Stimulated activated CD8-positive, alpha-beta memory T cell treated with anti-CD3 and anti-CD28 coated beads, Interleukin-15, amount 100 ng/mL, for 4 hours (primary cell): ENCODE data around the gene USP3.
A peak's percentile ranks its signal among the peaks of the same experiment; 100 is the strongest.
"Not testable (repeated sequence)": the region's sequence is repeated elsewhere in the genome, so short reads cannot be mapped to it uniquely, and the experiment has no call there.

ENCODE experiments used
- DNase-seq, 2 donors: peaks; one replicate each; pipeline ENCODE4 v3.0.0-alpha.2; 2020; ENCODE audit warnings: low read depth in 2 of 2

Gene USP3

GRCh38 chr15:63476229-63476632 lies 28.2 kb upstream of the USP3 start:
- DNase-seq = no peak

DNA sequence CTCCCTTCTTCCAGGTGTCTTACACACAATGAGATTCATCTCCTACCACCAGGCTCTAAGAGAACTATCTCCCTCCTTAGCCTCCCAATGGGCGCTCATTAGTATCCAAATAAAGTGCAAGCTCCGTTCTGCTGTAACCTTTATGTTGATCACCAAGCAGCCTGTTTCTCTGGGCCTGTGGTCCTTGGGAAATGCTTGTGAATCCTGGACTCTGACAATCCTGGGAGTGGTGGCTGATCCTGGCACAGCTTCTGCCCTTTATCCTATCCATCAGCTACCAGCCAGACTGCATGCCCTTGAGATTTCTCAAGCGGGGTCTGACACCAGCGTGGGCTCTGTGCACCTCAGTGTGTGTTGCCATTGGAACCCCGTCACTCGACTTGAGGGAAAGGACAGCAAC lies 26.1 kb upstream of the USP3 start:
- DNase-seq = no peak

- no peak for DNase-seq
Measured at GRCh38 chr15:63480441-63480821, 24.0 kb upstream of the USP3 start.

GRCh38 chr15:63481105-63481810 lies 23.1 kb upstream of the USP3 start:
- DNase-seq = no peak

DNA sequence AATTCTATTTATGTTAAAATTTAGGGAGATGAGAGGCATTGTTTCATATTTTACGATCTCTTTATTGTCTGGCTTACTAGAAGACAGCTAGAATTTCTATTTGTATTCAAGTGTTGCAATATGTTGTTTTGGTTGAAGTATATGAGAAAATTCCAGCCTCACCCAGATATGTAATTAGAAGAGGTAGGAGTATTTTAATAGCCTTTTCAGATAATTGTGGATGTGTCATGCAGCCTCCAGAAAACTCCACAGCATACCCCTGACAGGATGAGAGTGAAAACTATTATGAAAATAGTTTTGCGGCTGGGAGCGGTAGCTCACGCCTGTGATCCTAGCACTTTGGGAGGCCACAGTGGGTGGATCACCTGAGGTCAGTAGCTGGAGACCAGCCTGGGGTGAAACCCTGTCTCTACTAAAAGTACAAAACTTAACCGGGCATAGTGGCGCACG lies 21.5 kb upstream of the USP3 start:
- no peak for DNase-seq

DNA sequence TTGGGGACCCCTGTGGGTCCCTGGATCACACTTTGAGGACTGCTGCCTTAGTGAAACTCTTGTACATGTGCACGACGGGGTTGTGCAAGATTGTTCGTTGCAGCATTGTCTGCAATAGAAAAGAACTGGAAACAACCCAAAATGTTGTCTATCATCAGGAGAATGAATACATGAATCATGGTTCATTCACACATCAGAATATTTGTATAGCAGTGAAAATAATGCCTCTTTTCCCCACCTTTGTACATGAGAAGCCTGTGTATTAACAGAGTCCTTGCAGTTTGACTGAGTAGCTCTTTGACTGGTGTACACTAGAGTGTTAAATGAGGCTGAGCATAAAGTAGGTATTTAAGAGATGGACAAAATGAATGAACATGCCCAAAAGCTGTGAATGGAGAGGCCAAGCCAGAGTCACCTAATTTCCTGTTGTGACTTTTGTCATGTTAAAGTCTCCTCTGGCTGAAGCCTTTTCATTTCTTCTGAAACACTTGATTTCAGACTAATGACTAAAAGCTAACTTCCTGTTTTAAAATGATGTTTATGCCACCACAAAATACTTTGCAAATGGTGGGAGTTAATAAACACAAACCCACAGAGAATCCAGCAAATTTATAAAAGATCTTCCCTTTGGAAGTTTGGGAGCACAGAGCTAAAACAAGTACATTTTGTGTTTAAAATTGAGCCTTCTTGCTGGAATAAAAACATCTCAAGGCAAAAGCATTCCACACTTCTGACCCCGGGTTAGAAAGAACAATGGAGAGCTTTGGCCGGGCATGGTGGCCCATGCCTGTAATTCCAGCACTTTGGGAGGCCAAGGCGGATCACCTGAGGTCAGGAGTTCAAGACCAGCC lies 20.6 kb upstream of the USP3 start:
- no peak for DNase-seq

DNA sequence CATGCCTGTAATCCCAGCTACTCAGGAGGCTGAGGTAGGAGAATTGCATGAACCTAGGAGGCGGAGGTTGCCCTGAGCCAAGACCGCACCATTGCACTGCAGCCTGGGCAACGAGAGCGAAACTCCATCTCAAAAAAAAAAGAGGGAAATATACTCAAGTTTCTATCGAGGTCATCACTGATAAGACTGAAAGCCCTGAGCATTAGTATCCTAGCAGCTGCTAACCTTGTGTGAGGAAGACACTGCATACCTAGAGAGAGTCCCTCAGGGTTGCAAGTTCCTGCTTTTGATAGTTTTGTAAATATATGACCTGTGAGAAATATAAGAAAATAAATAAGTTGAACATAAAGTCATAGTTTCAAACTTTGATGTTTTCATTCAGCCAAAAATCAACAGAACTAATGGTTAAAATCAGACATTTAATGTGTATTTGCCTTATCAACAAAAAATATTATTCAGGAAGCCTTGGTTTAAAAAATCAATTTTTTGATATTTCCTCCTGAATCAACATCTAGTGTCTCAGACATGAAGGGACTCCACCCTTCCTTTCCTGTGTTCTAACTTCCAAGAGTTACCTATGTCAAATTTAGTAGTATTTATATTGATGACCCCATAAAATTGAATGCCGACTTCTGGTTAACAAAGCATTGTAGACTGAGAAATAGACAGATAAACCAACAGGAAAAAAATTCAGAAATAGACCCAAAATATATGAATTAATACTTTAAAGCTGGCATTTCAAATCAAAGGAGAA lies 19.8 kb upstream of the USP3 start:
- no peak for DNase-seq

- DNase-seq = peak; percentile 69 to 78
Measured at GRCh38 chr15:63487076-63487757, 17.2 kb upstream of the USP3 start.

DNA sequence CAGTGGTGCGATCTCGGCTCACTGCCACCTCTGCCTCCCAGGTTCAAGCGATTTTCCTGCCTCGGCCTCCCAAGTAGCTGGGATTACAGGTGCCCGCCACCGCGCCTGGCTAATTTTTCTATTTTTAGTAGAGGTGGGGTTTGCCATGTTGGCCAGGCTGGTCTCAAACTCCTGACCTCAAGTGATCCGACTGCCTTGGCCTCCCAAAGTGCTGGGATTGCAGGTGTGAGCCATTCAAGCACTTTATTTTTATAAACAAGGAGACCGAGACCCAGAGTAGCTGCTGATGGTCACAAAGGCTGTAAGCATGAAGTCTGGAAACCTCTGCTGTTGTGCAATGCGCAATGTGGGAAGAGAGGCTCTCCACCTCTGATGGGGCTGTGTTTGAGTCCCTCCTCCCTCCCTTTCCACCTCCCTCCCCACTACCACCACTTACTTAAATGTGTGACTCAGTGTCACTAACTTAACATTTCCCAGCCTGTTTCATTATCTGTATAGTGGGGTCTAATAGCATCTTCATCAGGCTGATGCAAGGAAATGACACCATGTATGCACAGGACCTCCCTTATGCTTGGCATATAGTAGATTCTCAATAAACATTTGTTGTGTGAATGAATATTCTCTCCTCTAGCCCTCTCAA lies 16.5 kb upstream of the USP3 start:
- DNase-seq = not testable (repeated sequence)

DNA sequence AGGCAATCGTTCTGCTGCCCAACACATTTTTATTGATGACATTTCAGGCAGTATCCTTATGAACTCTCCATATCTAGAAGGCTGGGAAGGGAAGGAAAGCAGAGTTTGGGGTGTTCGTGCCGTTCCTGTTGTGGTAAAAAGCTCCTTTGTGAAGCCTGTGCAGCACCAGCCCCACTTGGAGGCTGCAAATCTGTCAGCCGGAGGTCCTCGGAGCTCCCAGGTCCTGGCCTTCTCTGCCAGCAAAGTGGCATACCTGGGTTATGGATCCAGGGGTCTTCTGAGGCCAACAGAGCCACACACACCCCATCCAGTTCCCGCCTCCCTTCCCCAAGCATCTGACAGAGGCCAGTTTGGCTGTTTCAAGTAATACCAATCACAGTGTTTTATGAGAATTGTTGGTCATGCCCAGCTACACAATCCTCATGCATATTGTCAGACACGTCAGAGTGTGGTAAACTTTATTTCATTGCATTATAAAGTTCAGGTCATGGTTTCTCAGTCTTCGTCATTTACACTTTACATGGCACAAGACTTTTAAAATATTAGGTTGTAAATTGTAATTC lies 15.9 kb upstream of the USP3 start:
- no peak for DNase-seq

- DNase-seq = no peak
Measured at GRCh38 chr15:63489352-63489751, 15.0 kb upstream of the USP3 start.

GRCh38 chr15:63490345-63491034 lies 13.9 kb upstream of the USP3 start:
- no peak for DNase-seq

- no peak for DNase-seq
Measured at GRCh38 chr15:63491116-63491827, 13.1 kb upstream of the USP3 start.

- DNase-seq = no peak
Measured at GRCh38 chr15:63491979-63492378, 12.4 kb upstream of the USP3 start.

GRCh38 chr15:63492541-63493077 lies 11.8 kb upstream of the USP3 start:
- no peak for DNase-seq

DNA sequence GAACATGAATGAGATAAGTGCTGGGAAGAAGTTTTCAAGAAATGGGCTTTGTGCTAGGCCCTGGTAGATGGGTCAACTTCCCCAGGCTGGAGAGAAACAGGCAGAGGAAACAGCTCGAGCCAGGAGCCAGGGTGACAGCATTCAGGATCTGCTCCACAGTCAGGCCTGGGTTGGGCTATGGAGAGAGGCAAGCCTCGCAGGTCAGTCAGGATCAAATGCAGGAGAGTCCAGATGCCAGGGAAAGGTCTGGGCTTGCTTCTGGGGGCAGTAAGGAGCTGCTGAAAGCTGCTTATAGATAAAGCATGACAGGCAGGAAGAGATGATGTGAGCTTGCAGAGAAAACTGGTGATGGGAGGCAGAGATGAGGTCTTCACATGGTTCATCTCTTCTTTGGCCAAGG lies 11.0 kb upstream of the USP3 start:
- DNase-seq = no peak

GRCh38 chr15:63494408-63494807 lies 10.0 kb upstream of the USP3 start:
- no peak for DNase-seq

GRCh38 chr15:63495343-63495742 lies 9.1 kb upstream of the USP3 start:
- no peak for DNase-seq

GRCh38 chr15:63495780-63496488 lies 8.5 kb upstream of the USP3 start:
- DNase-seq = no peak
